PFSK-1 (cell line): Measurements from ENCODE around the gene SSH2.

Experiments
- FOXP2 ChIP-seq: optimal IDR thresholded peaks from 2 replicates; pipeline ENCODE3; 2011; ENCODE audit warnings: borderline replicate concordance, control low read depth, inconsistent platforms; ENCODE audit not compliant: insufficient read depth; ENCODE audit errors: extremely low read length, extremely low read depth
- POLR2AphosphoS5 ChIP-seq: IDR thresholded peaks from 2 replicates; pipeline ENCODE4 v1.6.1; 2012; ENCODE audit warnings: low read depth, mild to moderate bottlenecking, control low read depth, low read length, moderate library complexity
- REST ChIP-seq, 2 experiments: IDR thresholded peaks; 2 replicates each; pipeline versions ENCODE4 v1.6.1 to v1.8.0; 2011 to 2012; ENCODE audit warnings: low read depth in 2 of 2, low read length in 2 of 2, control low read depth in 1 of 2, inconsistent platforms in 1 of 2, mild to moderate bottlenecking in 1 of 2, moderate library complexity in 1 of 2; ENCODE audit not compliant: insufficient read depth in 1 of 2
- SIN3A ChIP-seq: IDR thresholded peaks from 2 replicates; pipeline ENCODE4 v1.6.1; 2012; ENCODE audit warnings: mild to moderate bottlenecking, low read length, moderate library complexity, borderline replicate concordance; ENCODE audit not compliant: insufficient read depth
- TAF1 ChIP-seq: IDR thresholded peaks from 2 replicates; pipeline ENCODE4 v1.6.1; 2012; ENCODE audit warnings: low read length, control low read depth, borderline replicate concordance; ENCODE audit not compliant: insufficient read depth

Gene SSH2

DNA sequence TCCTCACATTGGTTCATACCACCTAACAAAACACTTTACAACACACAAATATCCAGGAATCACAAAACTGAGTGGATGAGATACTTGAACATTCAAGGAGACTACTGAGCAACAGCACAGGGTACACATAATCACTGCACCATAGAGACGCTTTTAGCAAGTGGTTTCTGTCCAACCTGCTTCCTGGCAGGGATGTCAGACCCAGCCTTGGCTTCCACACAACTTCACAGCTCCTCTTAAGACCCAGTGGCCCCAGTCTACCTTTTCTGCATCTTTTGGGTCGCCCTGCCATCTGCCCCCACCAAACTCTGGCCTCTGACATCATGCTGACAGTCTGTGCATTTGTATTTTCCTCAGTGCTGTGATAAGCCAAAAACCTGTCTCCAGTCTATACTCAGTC, 301.4 kb downstream of the SSH2 start:
- TF ChIP-seq FOXP2 (no peak), SIN3A (no peak), TAF1 (no peak), REST (IDR thresholded peaks at IDR 0.05; ENCODE audit: insufficient read depth in 1 of 2, low read depth in 2 of 2, low read length in 2 of 2) (no peak), POLR2AphosphoS5 (no peak)

DNA sequence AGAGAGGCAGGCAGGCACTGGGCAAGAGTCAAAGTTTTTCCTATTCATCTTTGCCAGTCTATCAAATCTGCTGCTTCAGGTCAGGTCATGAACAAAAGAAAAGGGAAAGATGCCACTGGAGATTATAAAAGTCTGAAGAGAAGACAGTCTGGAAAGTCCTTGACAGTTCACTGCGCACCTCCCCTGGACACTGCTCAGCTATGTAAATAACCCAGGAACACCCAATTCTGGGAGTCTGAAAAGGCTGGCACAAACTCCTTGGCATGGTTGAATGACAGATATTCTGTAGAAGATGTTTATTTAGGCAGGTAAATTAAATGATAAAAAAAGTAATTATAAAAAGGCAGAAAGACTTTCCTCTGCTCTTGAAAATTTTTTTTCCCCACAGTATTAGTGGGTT, 302.1 kb downstream of the SSH2 start:
- TF ChIP-seq SIN3A = no peak
- no peak for TF ChIP-seq REST (IDR thresholded peaks at IDR 0.05; ENCODE audit: insufficient read depth in 1 of 2, low read depth in 2 of 2, low read length in 2 of 2)
- no peak for TF ChIP-seq POLR2AphosphoS5
- no peak for TF ChIP-seq FOXP2
- TF ChIP-seq TAF1 = no peak

DNA sequence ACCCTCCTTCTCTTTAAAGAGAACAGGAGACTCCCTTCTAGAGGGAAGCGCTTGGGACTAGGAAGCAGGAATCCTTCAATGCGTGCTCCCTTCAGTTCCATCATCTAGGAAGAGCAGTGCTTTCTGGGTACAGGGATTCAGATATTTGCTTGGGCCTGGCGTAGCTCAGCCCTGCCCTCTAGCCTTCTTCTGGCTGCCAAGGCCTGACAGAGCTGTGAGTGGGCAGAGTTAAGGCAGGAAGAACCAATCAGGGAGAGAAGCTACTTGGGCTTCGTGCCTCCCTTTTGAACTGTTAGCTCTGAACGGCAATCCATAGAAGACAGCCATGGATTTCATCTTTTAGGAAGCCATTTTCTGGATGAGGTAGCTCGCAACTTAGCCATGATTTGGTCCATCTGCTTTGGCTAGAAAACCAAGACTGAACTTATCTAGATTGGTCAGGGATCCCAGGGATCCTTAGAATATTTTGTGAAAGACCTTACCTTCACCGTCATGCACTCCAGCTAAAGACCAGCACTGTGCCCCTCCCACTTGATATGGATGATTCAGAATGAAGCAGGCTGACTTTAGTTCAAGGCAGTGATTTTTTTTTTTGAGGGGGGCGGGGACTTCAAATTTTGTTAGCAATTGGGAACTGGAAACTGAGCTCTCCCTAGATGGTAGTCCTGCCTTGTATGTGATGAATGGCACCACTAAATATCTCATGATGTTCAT, 304.8 kb downstream of the SSH2 start:
- TF ChIP-seq SIN3A (no peak), TAF1 (no peak), REST (IDR thresholded peaks at IDR 0.05; ENCODE audit: insufficient read depth in 1 of 2, low read depth in 2 of 2, low read length in 2 of 2) (no peak), POLR2AphosphoS5 (no peak), FOXP2 (no peak)

GRCh38 chr17:29624586-29624985, 305.4 kb downstream of the SSH2 start:
- TF ChIP-seq FOXP2 (no peak), REST (IDR thresholded peaks at IDR 0.05; ENCODE audit: insufficient read depth in 1 of 2, low read depth in 2 of 2, low read length in 2 of 2) (no peak), SIN3A (no peak), POLR2AphosphoS5 (no peak), TAF1 (no peak)
